AG04449 (cell line): Measurements from ENCODE around the gene DCAF5.
"Not testable (repeated sequence)": the region's sequence is repeated elsewhere in the genome, so short reads cannot be mapped to it uniquely, and the experiment has no call there.

ENCODE experiments used
- CTCF ChIA-PET: fragments of 350-600 bp; formaldehyde crosslinking; extraction: SDS; loops from one replicate; lab custom pipeline; 2021; ENCODE audit warnings: antibody characterized with exemption; lab: Yijun Ruan, JAX
- POLR2A ChIA-PET: fragments of 400-600, 350-600 bp; formaldehyde crosslinking; extraction: SDS; loops from one replicate; lab custom pipeline; 2020; ENCODE audit warnings: antibody characterized with exemption, inconsistent platforms; lab: Yijun Ruan, JAX
- DNase-seq: peaks from one replicate; pipeline ENCODE4 v3.0.0-alpha.2; 2010; ENCODE audit warnings: low read depth, low spot score
- H3K4me3 ChIP-seq: 2 replicates; pipeline ENCODE4 v1.5.1; 2011; ENCODE audit warnings: low read depth, mild to moderate bottlenecking, control low read depth, low read length
- TF ChIP-seq, protein P1 (sequence below): IDR thresholded peaks from one replicate; pipeline ENCODE4 v1.5.1; 2011; ENCODE audit warnings: mild to moderate bottlenecking, moderate library complexity, low read length, control low read depth, inconsistent platforms; ENCODE audit not compliant: insufficient read depth; ENCODE audit errors: missing control alignments

The DCAF5 gene

DNA sequence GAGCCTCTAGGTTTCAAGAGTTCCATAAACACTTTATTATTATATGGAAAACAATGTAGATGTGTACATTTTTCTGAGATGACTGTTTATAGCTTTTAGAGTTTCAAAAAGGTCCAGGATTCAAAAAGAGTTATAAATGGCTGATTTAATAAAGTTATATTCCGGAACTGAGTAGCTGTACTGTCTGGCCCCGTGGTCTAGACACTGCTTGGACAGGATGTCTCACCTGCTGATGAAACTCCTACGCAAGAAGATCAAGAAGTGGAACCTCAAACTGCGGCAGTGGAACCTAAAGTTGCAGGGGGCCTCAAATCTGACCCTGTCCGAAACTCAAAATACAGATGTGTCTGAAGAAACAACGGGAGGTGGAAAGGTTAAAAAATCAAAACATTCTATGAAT, 69.7 kb downstream of the DCAF5 start:
- TF ChIP-seq, protein P1, sequence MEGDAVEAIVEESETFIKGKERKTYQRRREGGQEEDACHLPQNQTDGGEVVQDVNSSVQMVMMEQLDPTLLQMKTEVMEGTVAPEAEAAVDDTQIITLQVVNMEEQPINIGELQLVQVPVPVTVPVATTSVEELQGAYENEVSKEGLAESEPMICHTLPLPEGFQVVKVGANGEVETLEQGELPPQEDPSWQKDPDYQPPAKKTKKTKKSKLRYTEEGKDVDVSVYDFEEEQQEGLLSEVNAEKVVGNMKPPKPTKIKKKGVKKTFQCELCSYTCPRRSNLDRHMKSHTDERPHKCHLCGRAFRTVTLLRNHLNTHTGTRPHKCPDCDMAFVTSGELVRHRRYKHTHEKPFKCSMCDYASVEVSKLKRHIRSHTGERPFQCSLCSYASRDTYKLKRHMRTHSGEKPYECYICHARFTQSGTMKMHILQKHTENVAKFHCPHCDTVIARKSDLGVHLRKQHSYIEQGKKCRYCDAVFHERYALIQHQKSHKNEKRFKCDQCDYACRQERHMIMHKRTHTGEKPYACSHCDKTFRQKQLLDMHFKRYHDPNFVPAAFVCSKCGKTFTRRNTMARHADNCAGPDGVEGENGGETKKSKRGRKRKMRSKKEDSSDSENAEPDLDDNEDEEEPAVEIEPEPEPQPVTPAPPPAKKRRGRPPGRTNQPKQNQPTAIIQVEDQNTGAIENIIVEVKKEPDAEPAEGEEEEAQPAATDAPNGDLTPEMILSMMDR = no peak
- ChIA-PET CTCF (interaction anchor here (1.1 to 5.0 kb wide), 3 partner anchors 9 to 172 kb away, joined by 3 to 44 read pairs (median 4); no protein-coding TSS in a partner anchor), POLR2A (interaction anchor here (0.7 kb wide), 1 partner anchor 106 kb away, joined by 3 read pairs; no protein-coding TSS in a partner anchor)
- H3K4me3 ChIP-seq = no peak overlapping the region
- no peak for DNase-seq

DNA sequence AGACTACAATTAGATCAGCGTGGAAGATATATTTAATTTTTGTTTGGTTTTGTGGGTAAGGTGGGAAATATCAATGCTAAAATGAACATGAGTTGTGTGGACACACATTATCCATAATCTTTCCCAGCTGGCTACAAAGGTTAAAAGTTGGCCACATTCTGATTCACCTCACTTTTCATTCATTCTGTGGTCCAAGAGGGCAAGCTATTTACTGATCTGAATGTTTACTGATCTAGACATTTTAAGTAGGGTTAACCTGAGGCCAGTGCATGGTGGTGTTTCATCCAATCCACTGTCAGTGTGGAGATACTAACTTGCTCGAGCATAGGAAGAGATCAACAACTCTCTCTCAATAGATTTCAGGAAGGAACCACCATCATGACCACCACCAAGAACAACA, 71.6 kb downstream of the DCAF5 start:
- POLR2A ChIA-PET = no interaction called here

DNA sequence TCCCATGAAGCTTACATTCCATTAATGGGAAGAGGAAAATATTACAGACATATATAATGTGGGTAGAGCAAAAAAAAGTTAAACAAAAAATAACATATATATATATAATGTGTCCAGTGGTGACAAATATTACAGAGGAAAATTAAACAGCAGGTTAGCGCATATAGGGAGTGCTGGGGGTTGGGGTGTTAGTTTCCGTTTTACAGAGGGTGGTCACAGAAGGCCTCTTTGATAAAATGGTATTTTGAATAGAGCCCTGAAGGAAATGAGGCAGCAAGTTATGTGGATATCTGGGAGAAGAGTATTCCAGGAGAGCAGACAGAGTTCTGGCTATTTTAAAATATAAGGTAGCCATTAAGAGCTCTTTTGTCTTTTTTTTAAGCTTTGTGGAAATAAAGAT, 73.2 kb downstream of the DCAF5 start:
- ChIA-PET POLR2A (interaction anchor here (0.6 to 1.6 kb wide), 7 partner anchors 14 to 169 kb away, joined by 3 to 15 read pairs (median 3); partner anchors contain the start of gene ACTN1), CTCF (interaction anchor here (1.0 to 5.0 kb wide), 3 partner anchors 12 to 236 kb away, joined by 3 to 44 read pairs (median 4); no protein-coding TSS in a partner anchor)
- no peak for DNase-seq
- TF ChIP-seq, protein P1 = no peak
- no peak overlapping the region for H3K4me3 ChIP-seq

More for the DNA sequence above, 71.6 kb downstream of the DCAF5 start:
- H3K4me3 ChIP-seq = no peak overlapping the region
- no peak for DNase-seq
- TF ChIP-seq, protein P1 = no peak
- CTCF ChIA-PET = interaction anchor here (0.7 to 5.0 kb wide), 2 partner anchors 11 to 18 kb away, joined by 3 to 44 read pairs; no protein-coding TSS in a partner anchor

DNA sequence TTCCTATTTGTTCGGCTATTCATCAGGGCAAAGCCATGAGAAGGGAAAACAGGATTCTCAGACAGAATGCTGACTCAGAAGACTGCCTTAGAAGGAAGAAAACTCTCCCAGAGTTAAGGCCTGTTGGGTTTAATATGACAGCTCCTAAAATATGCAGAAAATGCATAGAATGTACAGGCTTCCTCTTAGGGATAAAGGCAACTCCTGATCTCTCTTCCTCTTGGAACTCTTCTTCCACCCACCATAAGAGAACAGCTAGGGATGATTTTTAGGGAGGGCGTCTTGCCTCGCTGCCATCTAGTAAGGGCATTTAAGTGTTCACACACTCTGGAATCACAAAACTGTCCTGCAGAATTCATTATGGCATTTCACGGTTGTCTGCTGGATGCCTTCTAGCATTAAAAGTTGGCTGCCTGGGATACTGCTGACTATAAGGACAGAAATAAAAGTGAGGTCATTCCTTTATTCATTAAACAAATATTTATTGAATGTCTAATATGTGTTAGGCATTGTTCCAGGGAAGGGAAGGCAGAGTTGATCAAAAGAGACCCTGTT, 73.7 kb downstream of the DCAF5 start:
- DNase-seq = no peak
- TF ChIP-seq, protein P1 = no peak
- H3K4me3 ChIP-seq = no peak overlapping the region
- ChIA-PET CTCF (interaction anchor here (1.0 to 5.0 kb wide), 3 partner anchors 13 to 236 kb away, joined by 3 to 44 read pairs (median 4); no protein-coding TSS in a partner anchor), POLR2A (interaction anchor here (0.9 to 1.6 kb wide), 7 partner anchors 15 to 137 kb away, joined by 3 to 15 read pairs (median 3); partner anchors contain the start of gene ACTN1)

DNA sequence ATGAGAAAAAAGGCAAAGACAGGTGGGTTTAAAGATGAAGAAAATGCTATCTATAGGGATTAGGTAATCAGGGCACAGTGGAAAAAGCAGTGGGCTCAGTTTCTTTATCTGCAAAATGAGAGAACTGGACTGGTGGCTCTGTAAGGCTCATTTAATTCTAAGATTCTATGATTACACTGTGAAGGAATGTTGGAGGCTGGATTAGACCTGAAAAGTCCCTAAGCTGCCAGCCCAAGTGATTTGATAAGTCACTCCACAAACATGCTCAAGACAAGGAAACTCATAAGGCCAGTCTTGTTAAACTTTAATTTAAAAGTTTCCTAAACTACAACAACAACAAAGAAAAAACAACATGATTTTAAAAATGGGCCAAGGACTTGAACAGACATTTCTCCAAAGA, 75.1 kb downstream of the DCAF5 start:
- TF ChIP-seq, protein P1 = no peak
- ChIA-PET CTCF (interaction anchor here (0.9 to 2.3 kb wide), 3 partner anchors 12 to 29 kb away, joined by 3 to 6 read pairs (median 5); no protein-coding TSS in a partner anchor), POLR2A (interaction anchor here (1.0 kb wide), 1 partner anchor 98 kb away, joined by 4 read pairs; the partner anchor contains the start of gene ACTN1)
- H3K4me3 ChIP-seq = no peak overlapping the region
- DNase-seq = peak; percentile 81

DNA sequence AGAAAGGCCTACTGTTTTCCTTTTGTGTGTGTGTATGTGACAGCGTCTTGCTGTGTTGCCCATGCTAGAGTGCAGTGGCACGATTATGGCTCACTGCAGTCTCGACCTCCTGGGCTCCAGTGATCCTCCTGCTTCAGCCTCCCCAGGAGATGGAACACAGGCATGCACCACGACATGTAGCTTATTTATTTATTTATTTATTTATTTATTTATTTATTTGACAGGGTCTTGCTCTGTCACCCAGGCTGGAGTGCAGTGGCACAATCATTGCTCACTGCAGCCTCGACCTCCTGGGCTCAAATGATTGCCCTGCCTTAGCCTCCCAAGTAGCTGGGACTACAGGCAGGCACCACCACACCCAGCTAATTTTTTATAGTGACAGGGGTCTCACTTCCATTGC, 75.7 kb downstream of the DCAF5 start:
- H3K4me3 ChIP-seq, DNase-seq: not testable (repeated sequence)
- ChIA-PET POLR2A (interaction anchor here (1.0 kb wide), 1 partner anchor 98 kb away, joined by 4 read pairs; the partner anchor contains the start of gene ACTN1), CTCF (interaction anchor here (0.9 to 2.3 kb wide), 3 partner anchors 13 to 21 kb away, joined by 3 to 6 read pairs (median 5); no protein-coding TSS in a partner anchor)
